GM21619 (cell line): Measurements from ENCODE around the gene NXPE4.
"Not testable (repeated sequence)": the region's sequence is repeated elsewhere in the genome, so short reads cannot be mapped to it uniquely, and the experiment has no call there.

Source experiments
- ATAC-seq: cut with Tn5 transposase; IDR thresholded peaks from one replicate; pipeline ENCODE4 v1.9.1; 2021; ENCODE audit not compliant: unreplicated experiment

NXPE4 gene

GRCh38 chr11:114595571-114595970 is at the start of gene NXPE4:
TSS of gene NXPE4 (minus strand) at chr11:114595786. CDS start at chr11:114594759, 1,027 bp downstream.
- no peak for ATAC-seq

GRCh38 chr11:114639440-114639839 is 43.9 kb upstream of the NXPE4 start:
- not testable (repeated sequence) for ATAC-seq

- ATAC-seq = not testable (repeated sequence)
Observed at GRCh38 chr11:114631445-114631965, 35.9 kb upstream of the NXPE4 start.

DNA sequence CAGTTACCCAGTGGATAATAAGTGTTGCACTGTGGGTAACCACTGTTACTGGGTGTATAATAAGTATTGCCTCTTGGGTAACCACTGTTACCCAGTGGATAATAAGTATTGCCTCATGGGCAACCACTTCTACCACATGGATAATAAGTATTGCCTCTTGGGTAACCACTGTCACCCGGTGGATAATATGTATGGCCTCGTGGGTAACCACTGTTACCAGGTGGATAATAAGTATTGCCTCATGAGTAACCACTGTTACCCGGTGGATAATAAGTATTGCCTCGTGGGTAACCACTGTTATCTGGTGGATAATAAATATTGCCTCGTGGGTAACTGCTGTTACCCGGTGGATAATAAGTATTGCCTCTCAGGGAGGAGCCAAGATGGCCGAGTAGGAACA is 29.7 kb upstream of the NXPE4 start:
- no peak for ATAC-seq

DNA sequence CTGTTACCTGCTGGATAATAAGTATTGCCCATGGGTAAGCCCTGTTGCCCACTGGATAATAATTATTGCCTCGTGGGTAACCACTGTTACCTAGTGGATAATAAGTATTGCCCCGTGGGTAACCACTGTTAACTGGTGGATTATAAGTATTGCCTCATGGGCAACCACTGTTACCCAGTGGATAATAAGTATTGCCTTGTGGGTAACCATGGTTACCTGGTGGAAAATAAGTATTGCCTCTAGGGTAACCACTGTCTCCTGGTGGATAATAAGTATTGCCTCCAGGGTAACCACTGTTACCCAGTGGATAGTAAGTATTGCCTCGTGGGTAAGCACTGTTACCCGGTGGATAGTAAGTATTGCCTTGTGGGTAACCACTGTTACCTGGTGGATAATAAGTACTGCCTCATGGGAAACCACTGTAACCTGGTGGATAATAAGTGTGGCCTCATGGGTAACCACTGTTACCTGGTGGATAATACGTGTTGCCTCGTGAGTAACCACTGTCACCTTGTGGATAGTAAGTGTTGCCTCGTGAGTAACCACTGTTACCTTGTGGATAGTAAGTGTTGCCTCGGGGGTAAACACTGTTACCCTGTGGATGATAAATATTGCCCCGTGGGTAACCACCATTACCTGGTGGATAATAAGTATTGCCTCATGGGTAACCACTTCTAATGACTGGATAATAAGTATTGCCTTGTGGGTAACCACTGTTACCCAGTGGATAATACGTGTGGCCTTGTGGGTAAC is 29.0 kb upstream of the NXPE4 start:
- ATAC-seq = no peak

DNA sequence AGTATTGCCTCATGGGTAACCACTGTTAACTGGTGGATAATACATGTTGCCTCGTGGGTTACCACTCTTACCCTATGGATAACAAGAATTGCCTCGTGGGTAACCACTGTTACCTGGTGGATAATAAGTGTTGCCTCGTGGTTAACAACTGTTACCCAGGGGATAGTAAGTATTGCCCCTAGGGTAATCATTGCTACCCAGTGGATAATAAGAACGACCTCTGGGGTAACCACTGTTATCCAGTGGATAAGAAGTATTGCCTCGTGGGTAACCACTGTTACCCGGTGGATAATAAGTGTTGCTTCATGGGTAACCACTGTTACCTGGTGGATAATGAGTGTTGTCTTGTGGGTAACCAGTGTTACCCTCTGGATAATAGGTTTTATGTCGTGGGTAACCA is 28.1 kb upstream of the NXPE4 start:
- ATAC-seq = no peak

DNA sequence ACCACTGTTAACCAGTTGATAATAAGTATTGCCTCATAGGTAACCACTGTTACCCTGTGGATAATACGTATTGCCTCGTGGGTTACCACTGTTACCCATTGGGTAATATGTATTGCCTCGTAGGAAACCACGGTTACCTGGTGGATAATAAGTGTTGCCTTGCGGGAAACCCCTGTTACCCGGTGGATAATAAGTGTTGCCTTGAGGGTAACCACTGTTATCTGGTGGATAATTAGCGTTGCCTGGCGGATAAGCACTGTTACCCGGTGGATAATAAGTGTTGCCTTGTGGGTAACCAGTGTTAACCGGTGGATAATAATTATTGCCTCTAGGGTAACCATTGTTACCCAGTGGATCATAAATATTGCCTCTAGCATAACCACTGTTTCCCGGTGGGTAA is 27.3 kb upstream of the NXPE4 start:
- ATAC-seq = no peak

DNA sequence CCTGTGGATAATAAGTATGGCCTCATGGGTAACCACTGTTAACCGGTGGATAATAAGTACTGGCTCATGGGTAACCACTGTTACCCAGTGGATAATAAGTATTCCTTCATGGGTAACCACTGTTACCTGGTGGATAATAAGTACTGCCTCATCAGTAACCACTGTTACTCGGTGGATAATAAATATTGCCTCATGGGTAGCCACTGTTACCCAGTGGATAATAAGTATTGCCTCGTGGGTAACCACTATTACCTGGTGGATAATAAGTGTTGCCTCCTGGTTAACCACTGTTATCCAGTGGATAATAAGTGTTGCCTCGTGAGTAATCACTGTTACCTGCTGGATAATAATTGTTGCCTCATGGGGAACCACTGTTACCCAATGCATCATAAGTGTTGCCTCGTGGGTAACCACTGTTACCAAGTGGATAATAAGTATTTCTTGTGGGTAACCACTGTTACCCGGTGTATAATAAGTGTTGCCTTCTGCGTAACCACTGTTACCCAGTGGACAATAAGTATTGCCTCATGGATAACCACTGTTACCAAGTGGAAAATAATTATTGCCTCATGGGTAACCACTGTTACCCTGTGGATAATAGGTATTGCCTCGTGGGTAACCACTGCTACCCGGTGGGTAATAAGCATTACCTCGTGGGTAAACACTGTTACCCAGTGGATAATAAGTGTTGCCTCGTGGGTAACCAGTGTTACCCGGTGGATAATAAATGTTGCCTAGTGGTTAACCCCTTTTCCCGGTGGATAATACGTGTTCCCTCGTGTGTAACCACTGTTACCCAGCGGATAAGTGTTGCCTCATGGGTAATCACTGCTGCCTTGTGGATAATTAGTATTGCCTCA is 26.6 kb upstream of the NXPE4 start:
- no peak for ATAC-seq

GRCh38 chr11:114621072-114621471 is 25.5 kb upstream of the NXPE4 start:
- no peak for ATAC-seq

GRCh38 chr11:114619659-114620173 is 24.1 kb upstream of the NXPE4 start:
- no peak for ATAC-seq

GRCh38 chr11:114618139-114618538 is 22.6 kb upstream of the NXPE4 start:
- no peak for ATAC-seq

- no peak for ATAC-seq
Observed at GRCh38 chr11:114617157-114618124, 21.9 kb upstream of the NXPE4 start.

GRCh38 chr11:114616516-114616915 is 20.9 kb upstream of the NXPE4 start:
- ATAC-seq = no peak

GRCh38 chr11:114615448-114616361 is 20.1 kb upstream of the NXPE4 start:
- no peak for ATAC-seq

GRCh38 chr11:114614127-114614720 is 18.6 kb upstream of the NXPE4 start:
- no peak for ATAC-seq

- ATAC-seq = not testable (repeated sequence)
Observed at GRCh38 chr11:114613094-114613493, 17.5 kb upstream of the NXPE4 start.

- ATAC-seq = no peak
Observed at GRCh38 chr11:114612686-114613085, 17.1 kb upstream of the NXPE4 start.

GRCh38 chr11:114612199-114612598 is 16.6 kb upstream of the NXPE4 start:
- ATAC-seq = not testable (repeated sequence)
